KMS-11 (cell line): ENCODE data around the gene CISD3.
A peak's percentile ranks its signal among the peaks of the same experiment; 100 is the strongest.

Source experiments
- H2AFZ ChIP-seq: fragments of 200-600 bp; sonication (generic); 2 replicates; pipeline ENCODE4 v1.6.1; 2016; ENCODE audit warnings: antibody characterized with exemption, mixed run types, low read depth
- H3K27ac ChIP-seq: fragments of 200-600 bp; sonication (generic); 2 replicates; pipeline ENCODE4 v1.6.1; 2016; ENCODE audit warnings: mild to moderate bottlenecking, mixed run types
- H3K27me3 ChIP-seq: fragments of 200-600 bp; sonication (generic); 2 replicates; pipeline ENCODE4 v1.6.1; 2017; ENCODE audit warnings: mild to moderate bottlenecking, low read depth, mixed run types, moderate library complexity; ENCODE audit not compliant: insufficient read depth
- H3K36me3 ChIP-seq: fragments of 200-600 bp; sonication (generic); 2 replicates; pipeline ENCODE4 v1.6.1; 2017; ENCODE audit warnings: mild to moderate bottlenecking, mixed run types; ENCODE audit not compliant: insufficient read depth
- H3K4me1 ChIP-seq: fragments of 200-600 bp; sonication (generic); 2 replicates; pipeline ENCODE4 v1.6.1; 2016; ENCODE audit warnings: mild to moderate bottlenecking, low read depth, mixed run types; ENCODE audit not compliant: poor library complexity, severe bottlenecking
- H3K4me2 ChIP-seq: fragments of 200-600 bp; sonication (generic); 2 replicates; pipeline ENCODE4 v1.7.0; 2016; ENCODE audit warnings: mild to moderate bottlenecking, mixed run types
- H3K4me3 ChIP-seq: fragments of 200-600 bp; sonication (generic); IDR thresholded peaks from 2 replicates; pipeline ENCODE4 v1.6.1; 2017; ENCODE audit warnings: low read depth, low read length, mixed read lengths; ENCODE audit not compliant: insufficient read depth
- H3K79me2 ChIP-seq: fragments of 200-600 bp; sonication (generic); 2 replicates; pipeline ENCODE4 v1.6.1; 2016; ENCODE audit warnings: low read depth, mixed run types; ENCODE audit not compliant: insufficient read depth
- H3K9ac ChIP-seq: fragments of 200-600 bp; sonication (generic); 2 replicates; pipeline ENCODE4 v1.6.1; 2016; ENCODE audit warnings: mild to moderate bottlenecking, mixed run types
- H4K20me1 ChIP-seq: fragments of 200-600 bp; sonication (generic); 2 replicates; pipeline ENCODE4 v1.6.1; 2016; ENCODE audit warnings: mild to moderate bottlenecking, mixed run types; ENCODE audit not compliant: insufficient read depth
- TF ChIP-seq, protein P1 (sequence below): fragments of 200-600 bp; sonication (generic); conservative IDR thresholded peaks from 2 replicates; pipeline ENCODE4 v1.6.1; 2017; ENCODE audit warnings: low read depth, mild to moderate bottlenecking, antibody characterized with exemption, low read length, moderate library complexity, mixed read lengths

Gene CISD3

DNA sequence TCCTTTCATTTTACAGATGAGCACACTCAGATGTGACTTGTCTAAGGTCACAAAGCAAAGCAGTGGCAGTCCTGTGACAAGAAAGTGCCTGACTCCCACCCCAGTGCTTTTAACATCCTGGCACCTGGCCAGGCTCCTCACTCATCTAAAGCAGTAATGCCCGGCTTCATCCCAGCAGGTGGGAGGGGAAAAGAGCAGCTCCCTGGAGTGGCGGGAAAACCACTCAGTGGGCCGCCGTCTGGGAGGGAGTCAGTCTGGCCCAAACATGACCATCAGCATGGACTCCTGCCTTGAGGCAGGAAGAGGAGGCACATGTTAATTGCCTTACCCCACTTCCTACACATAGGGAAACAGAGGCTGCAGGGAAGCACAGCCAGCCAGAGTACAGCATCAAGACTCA is 15.4 kb downstream of the CISD3 start:
- Histone ChIP-seq H3K4me1 (peaks cover 22% of the 10 kb centered on the region), H4K20me1 (no peaks in the 10 kb centered on the region), H3K9ac (no peak overlapping the region), H2AFZ (no peak overlapping the region), H3K27ac (no peak overlapping the region), H3K4me2 (no peak overlapping the region), H3K27me3 (peaks cover 20% of the 10 kb centered on the region; the same call in 1 of the 2 replicates), H3K4me3 (no peak overlapping the region), H3K36me3 (no peaks in the 10 kb centered on the region), H3K79me2 (no peaks in the 10 kb centered on the region)
- TF ChIP-seq, protein P1, sequence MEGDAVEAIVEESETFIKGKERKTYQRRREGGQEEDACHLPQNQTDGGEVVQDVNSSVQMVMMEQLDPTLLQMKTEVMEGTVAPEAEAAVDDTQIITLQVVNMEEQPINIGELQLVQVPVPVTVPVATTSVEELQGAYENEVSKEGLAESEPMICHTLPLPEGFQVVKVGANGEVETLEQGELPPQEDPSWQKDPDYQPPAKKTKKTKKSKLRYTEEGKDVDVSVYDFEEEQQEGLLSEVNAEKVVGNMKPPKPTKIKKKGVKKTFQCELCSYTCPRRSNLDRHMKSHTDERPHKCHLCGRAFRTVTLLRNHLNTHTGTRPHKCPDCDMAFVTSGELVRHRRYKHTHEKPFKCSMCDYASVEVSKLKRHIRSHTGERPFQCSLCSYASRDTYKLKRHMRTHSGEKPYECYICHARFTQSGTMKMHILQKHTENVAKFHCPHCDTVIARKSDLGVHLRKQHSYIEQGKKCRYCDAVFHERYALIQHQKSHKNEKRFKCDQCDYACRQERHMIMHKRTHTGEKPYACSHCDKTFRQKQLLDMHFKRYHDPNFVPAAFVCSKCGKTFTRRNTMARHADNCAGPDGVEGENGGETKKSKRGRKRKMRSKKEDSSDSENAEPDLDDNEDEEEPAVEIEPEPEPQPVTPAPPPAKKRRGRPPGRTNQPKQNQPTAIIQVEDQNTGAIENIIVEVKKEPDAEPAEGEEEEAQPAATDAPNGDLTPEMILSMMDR = no peak

DNA sequence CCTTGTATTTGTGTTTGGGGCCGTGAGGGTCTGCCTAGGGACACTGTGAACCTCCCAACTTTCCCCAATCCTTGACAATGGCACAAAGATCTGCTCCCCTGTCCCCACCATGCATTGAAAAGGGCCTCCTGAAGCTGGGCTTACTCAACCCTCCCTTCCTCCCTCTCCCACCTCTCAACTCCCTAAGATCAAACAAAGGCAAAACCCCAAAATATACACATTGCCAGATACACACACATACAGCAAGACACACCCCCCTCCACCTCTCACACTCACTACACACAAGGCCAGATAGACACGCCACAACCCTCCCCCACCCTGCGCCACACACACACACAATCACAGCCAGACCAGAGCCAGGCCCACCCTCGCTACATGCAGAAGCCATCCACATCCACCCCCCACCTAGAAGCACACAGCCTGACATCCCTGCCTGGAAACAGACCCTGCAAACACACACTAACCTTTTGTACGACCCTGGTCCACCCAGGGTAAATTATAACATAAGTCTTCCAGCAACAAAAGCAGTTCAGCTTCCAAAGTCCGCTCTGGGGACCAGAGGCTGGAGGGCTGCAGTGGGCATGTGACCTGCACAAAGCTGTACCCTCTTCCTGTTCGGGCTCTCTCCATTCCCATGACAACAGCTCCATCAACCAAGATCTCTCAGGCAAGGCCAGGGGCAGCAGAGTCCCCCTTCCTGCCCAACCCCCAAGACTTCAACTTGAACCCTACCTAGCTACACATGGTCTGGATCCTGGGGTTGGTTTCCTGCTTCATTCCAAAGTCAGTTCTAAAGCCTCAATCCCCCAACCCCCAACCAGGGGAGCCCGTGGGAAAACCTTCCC is 16.1 kb downstream of the CISD3 start:
- TF ChIP-seq, protein P1 = no peak
- no peaks in the 10 kb centered on the region for H3K79me2 ChIP-seq
- no peak overlapping the region for H3K4me2 ChIP-seq

DNA sequence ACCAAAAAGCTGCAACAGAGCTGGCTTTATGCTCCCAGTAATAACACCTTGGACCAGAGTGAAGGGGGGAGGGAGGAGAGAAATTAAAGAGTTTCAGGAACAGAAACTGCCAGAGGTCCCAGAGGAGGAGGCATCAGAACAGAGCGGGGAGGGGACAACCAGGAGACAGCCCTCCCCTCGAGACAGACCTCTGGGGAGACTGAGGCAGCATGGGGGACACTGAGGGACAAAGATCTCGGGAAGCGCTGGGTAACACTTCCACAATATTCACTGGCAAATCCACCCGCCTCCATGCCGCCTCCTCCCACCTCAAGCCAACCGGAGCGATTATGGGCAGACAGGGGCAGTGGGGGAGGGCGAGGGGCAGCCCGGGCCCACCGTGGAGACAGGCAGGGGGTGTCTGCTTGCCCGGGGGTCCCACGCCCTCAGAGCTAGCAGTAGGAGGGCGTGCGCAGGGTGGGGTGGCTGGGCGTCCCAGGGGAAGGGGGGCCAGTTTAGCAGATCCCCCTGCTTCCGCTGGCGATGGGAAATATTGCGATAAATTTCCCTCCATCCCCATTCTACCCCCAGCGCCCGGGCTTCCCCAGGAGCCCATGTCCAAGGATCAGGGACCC is 16.8 kb downstream of the CISD3 start:
- Histone ChIP-seq H2AFZ (no peak overlapping the region; the same call in 1 of the 2 replicates), H4K20me1 (no peaks in the 10 kb centered on the region), H3K4me2 (peak overlapping the region; percentile 83; the same call in 1 of the 2 replicates), H3K4me3 (no peak overlapping the region), H3K27ac (no peak overlapping the region), H3K4me1 (peaks cover 29% of the 10 kb centered on the region), H3K36me3 (no peaks in the 10 kb centered on the region), H3K9ac (no peak overlapping the region), H3K27me3 (peaks cover 25% of the 10 kb centered on the region; the same call in 1 of the 2 replicates), H3K79me2 (no peaks in the 10 kb centered on the region)
- TF ChIP-seq, protein P1 = no peak

More for the DNA sequence above, 16.1 kb downstream of the CISD3 start:
- Histone ChIP-seq H3K27ac (no peak overlapping the region), H3K4me1 (peaks cover 26% of the 10 kb centered on the region), H3K9ac (no peak overlapping the region), H4K20me1 (no peaks in the 10 kb centered on the region), H3K27me3 (peaks cover 23% of the 10 kb centered on the region; the same call in 1 of the 2 replicates), H3K36me3 (no peaks in the 10 kb centered on the region), H3K4me3 (no peak overlapping the region), H2AFZ (no peak overlapping the region)

DNA sequence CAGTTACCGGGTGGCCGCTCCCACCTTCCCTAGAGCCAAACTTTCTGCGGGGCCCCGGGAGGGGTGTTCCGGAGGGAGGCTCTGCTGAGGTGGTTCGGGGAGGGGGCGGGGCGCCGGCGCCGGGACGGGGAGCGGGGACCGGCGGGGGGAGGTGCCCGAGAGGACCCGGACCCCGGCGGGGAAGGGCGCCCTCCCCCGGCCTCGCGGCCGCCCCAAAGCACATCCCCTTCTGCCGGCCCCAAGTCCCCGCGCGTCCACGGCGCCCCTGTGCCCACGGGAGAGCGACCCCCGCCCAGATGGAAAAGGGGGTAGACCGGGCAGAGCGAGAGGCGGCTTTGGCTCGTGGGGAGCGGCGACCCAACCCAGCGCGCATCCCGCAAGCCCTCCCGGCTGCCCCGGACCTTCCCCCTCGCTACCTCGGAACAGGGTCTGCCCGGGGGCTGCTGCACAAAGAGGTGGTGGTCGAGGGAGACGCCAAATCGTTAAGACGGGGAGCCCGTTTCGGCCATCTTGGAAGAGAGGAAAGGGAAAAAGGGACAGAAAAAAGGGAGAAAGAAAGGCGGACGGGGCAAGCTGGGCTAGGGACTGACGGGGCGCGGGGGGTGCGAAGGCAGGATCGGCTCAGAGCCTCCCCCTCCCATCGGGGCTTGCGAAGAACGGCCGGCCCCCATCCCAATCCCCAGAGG is 17.5 kb downstream of the CISD3 start:
- H3K79me2 ChIP-seq = peaks cover 1% of the 10 kb centered on the region

More for the DNA sequence above, 17.5 kb downstream of the CISD3 start:
- Histone ChIP-seq H3K4me2 (peak overlapping the region; percentile 83), H3K27ac (no peak overlapping the region), H3K4me1 (peaks cover 29% of the 10 kb centered on the region), H3K27me3 (peaks cover 25% of the 10 kb centered on the region; the same call in 1 of the 2 replicates), H2AFZ (peak overlapping the region; percentile 94), H3K4me3 (no peak overlapping the region), H3K9ac (peak overlapping the region; percentile 49), H4K20me1 (no peaks in the 10 kb centered on the region), H3K36me3 (no peaks in the 10 kb centered on the region)
- TF ChIP-seq, protein P1 = no peak
